Mesothelial cell of epicardium (in vitro differentiated cells): ENCODE results near the gene MYOZ3. TPM values are rescaled to one million over a fixed set of nuclear protein-coding genes. Genes with fewer than 3 reads are reported as not detected.

Experiments used
- DNase-seq, 2 experiments: peaks; one replicate each; pipeline ENCODE4 v3.0.0; 2021; ENCODE audit warnings: low spot score in 2 of 2; ENCODE audit not compliant: unreplicated experiment in 2 of 2
- H3K27ac Mint-ChIP-seq: 2 replicates; pipeline ENCODE4 v1.8.0; 2021; ENCODE audit warnings: mixed read lengths
- H3K27me3 Mint-ChIP-seq: 2 replicates; pipeline ENCODE4 v1.8.0; 2021; ENCODE audit warnings: low read depth, mixed read lengths
- H3K36me3 Mint-ChIP-seq: 2 replicates; pipeline ENCODE4 v1.8.0; 2021; ENCODE audit warnings: mixed read lengths
- H3K4me1 Mint-ChIP-seq: 2 replicates; pipeline ENCODE4 v1.8.0; 2021; ENCODE audit warnings: mixed read lengths
- H3K4me3 Mint-ChIP-seq: 2 replicates; pipeline ENCODE4 v1.8.0; 2021; ENCODE audit warnings: mild to moderate bottlenecking, moderate library complexity, mixed read lengths
- H3K9me3 Mint-ChIP-seq: 2 replicates; pipeline ENCODE4 v1.8.0; 2021; ENCODE audit warnings: mixed read lengths
- CTCF ChIP-seq: fragments of 200-600 bp; sonication (generic); IDR thresholded peaks from one replicate; pipeline ENCODE4 v1.5.0; 2021; ENCODE audit warnings: antibody characterized with exemption; ENCODE audit not compliant: unreplicated experiment
- total RNA-seq: library from RNA; stranded (reverse); gene quantifications from 3 replicates; pipeline ENCODE4 v1.2.1, GENCODE V29; 2021

Gene MYOZ3
- total RNA-seq, 1 donor from 2014 or later = 8.5 TPM

- no peak for TF ChIP-seq CTCF
- peaks cover 42% of the 10 kb centered on the region for H3K4me1 Mint-ChIP-seq
- H3K27me3 Mint-ChIP-seq = no peaks in the 10 kb centered on the region
- no peak for DNase-seq
- peak overlapping the region; percentile 89 for H3K27ac Mint-ChIP-seq
- H3K4me3 Mint-ChIP-seq = peak overlapping the region; percentile 74
- H3K36me3 Mint-ChIP-seq = no peaks in the 10 kb centered on the region
- H3K9me3 Mint-ChIP-seq = no peaks in the 10 kb centered on the region
Observed at GRCh38 chr5:150624334-150625163, 36.5 kb upstream of the MYOZ3 start.

- Mint-ChIP-seq H3K27me3 (no peaks in the 10 kb centered on the region), H3K4me1 (peaks cover 39% of the 10 kb centered on the region), H3K36me3 (no peaks in the 10 kb centered on the region), H3K9me3 (no peaks in the 10 kb centered on the region), H3K4me3 (peak overlapping the region; percentile 59), H3K27ac (no peak overlapping the region)
- DNase-seq = no peak
- no peak for TF ChIP-seq CTCF
Observed at GRCh38 chr5:150625164-150625535, 35.9 kb upstream of the MYOZ3 start.

- peak overlapping the region; percentile 17 for H3K27ac Mint-ChIP-seq
Observed at GRCh38 chr5:150625831-150626746, 35.0 kb upstream of the MYOZ3 start.

GRCh38 chr5:150626853-150627276 lies 34.2 kb upstream of the MYOZ3 start:
- DNase-seq = no peak
- no peak overlapping the region for H3K4me3 Mint-ChIP-seq

More at GRCh38 chr5:150625831-150626746, 35.0 kb upstream of the MYOZ3 start:
- peaks cover 45% of the 10 kb centered on the region for H3K4me1 Mint-ChIP-seq
- TF ChIP-seq CTCF = no peak
- no peaks in the 10 kb centered on the region for H3K27me3 Mint-ChIP-seq
- peak overlapping the region; percentile 59 for H3K4me3 Mint-ChIP-seq
- DNase-seq = no peak
- H3K9me3 Mint-ChIP-seq = no peaks in the 10 kb centered on the region
- no peaks in the 10 kb centered on the region for H3K36me3 Mint-ChIP-seq

More at GRCh38 chr5:150626853-150627276, 34.2 kb upstream of the MYOZ3 start:
- Mint-ChIP-seq H3K36me3 (no peaks in the 10 kb centered on the region), H3K4me1 (peaks cover 48% of the 10 kb centered on the region), H3K27me3 (no peaks in the 10 kb centered on the region), H3K27ac (peak overlapping the region; percentile 48), H3K9me3 (no peaks in the 10 kb centered on the region)
- TF ChIP-seq CTCF = no peak
